Dedifferentiated amniotic fluid mesenchymal stem cell (primary cell): ENCODE measurements around the gene LIG4.
A peak's percentile ranks its signal among the peaks of the same experiment; 100 is the strongest.

Source experiments
- DNase-seq: peaks from one replicate; pipeline ENCODE4 v3.0.0-alpha.2; 2016; ENCODE audit errors: extremely low spot score

The LIG4 gene

DNA sequence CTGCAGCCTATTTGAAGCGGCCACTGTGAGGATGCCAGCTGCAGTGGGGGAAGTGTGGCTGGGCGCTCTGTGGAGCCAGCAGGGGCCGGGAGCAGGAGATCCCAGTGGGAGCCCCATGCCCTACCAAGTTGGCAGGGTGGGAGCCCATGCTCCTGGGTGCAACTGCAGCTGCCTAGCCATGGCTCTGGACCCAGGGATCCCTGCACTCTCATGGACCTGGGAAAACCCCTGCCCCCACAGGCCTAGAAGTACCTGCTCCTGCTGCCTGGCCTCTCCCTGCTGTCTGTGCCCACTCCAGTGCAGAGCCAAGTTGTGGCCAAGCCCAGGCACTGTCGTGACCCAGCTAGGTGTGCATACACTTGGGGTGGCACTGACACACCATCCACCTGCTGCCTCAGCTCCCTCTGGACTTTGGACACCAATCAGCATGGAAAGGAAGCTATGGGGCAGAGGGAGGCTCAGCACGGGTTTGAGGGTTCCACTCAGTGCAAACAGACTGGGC lies 20.9 kb downstream of the LIG4 start:
- no peak for DNase-seq

DNA sequence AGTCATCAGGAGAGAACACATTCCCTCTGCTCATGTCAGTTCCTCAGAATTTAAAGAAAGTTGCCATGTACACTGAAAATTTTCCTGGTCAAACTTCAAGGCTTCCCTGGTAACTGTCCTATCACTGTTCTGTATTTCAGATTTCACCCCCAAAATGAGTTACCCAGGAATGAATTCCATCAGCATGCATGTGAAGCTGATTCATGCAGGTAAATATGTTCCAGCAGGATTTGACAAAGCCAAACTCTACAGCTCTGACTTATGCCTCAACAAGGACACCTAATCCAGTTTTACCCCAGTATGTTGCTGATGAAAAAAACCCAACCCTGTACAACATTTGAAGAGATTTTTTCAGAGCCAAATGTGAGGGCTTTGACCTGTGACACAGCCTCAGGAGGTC lies 21.5 kb downstream of the LIG4 start:
- DNase-seq, result no peak

DNA sequence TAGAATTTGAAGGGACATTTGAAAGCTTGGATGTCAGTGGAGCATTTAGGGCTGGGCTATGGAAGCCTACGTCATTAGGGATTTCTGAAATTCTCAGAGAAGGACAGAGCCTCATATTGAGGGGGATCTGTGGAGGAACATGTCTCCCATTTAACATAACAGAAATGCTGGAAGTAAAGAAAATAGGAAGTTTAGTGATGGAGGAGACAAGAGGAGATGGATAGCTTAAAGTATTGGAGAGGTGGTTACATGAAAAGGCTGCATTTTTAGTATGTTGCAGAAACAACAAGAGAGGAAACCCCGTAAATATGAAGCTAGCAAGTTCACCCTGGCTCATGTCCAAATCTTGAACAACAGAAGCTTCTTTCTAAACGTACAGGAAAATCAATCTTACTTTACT lies 24.4 kb downstream of the LIG4 start:
- DNase-seq, result no peak

DNA sequence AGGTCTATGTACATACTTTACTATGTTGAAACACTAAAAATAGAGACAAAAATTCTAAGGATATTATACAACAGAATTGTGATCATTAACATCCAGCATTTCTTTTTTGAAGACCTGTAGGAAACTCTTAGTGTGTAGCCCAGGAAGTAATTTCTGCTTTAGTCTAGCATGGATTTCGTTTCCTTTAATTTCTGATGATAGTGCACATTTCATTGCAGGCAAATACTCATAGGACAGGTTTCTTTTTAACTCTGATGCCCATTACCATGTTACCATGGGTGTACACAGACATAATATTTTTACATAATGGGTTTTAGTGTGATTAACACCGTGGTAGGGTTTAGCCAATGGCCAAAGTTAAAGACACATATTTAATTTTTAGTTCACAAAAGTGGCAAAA lies 27.1 kb downstream of the LIG4 start:
- DNase-seq, result no peak

DNA sequence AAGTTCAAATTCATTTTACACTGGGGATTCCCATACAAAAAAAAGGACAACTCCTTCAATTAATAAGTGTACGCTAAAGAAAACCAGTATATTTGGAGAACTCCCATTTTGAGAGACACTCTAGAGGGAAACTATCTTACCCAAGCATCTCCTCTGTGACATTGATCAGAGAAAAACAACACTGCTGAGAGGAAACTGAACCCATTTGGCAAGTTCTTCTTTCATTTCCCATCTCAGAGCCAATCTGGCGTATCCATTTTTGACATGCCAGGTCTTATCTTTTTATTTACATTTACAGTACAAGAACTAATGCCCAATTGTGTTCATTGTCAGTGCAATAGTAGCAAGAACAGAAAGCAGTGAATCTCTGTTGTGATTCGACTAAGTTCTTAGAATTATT lies 30.1 kb downstream of the LIG4 start:
- no peak for DNase-seq

DNA sequence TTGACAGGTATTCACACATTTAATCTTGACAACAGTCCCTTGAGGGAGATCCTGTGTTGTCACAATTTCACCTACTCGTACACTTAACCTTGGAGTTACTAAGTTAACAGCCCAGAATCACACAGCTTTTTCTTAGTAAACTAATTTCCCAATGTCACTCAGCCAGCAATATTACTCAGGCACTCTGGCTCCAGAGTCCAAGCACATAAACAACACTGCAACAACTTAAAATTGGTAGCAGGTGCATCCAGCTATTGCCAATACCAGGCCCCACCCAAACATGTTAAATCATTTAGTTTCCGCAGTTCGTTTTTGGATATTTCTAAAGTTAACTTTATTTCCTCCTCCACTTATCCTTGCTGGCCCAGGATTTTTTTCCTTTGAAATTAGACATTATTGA lies 32.7 kb downstream of the LIG4 start:
- DNase-seq, result no peak

DNA sequence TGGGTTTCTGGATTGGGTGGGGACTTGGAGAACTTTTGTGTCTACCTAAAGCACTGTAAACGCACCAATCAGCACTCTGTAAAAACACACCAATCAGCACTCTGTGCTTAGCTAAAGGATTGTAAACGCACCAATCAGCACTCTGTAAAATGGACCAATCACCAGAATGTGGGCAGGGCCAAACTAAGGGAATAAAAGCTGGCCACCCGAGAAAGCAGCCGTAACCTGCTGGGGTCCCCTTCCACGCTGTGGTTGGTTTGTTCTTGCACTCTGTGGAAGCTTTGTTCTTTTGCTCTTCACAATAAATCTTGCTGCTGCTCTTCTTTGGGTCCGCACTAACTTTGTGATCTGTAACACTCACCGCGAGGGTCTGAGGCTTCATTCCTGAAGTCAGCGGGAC lies 37.3 kb downstream of the LIG4 start:
- DNase-seq, result no peak

DNA sequence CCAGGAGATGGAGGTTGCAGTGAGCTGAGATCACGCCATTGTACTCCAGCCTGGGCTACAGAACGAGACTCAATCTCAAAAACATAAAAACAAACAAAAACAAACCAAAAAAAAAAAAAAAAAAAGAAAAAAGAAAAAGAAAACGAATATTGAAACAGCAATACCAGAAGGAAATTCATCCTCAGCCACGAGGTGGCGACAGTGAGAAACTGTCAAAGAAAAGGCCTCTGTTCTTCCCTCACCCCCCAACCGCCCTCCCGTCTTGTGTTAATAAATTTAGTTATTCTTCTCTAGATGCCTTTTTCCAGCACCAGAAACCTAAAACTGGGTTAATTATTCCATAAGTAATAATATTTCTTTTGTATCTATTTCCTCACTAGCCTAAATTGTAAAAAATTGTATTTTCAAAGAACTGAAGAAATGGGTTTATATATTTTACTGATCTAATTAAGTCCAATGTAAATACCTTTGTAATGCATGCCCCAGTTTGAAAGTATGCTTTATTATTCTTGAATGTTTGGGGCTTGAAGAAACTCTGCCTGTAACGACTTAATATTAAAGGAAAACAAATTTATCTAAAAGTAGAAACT lies 38.6 kb downstream of the LIG4 start:
- peak; percentile 39 for DNase-seq

DNA sequence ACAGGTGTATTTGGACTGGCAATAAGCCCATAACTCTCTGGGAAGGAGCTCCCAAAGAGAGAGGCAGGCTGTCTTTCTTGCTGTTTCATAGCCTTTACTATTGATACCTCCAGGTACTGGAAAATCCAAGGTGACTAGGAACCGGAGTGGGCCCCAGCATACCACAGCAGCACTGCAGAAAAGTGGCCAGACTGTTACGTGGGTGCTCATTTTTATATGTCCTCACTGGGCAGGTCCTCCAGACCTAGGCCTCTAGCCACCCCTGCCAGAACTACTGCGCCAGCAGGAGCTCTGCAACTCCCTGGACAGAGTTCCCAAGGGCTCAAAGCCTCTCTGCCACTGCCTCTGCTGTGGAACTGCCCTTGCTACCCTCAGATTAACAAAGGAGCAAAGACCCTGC lies 46.4 kb downstream of the LIG4 start:
- DNase-seq, result no peak

DNA sequence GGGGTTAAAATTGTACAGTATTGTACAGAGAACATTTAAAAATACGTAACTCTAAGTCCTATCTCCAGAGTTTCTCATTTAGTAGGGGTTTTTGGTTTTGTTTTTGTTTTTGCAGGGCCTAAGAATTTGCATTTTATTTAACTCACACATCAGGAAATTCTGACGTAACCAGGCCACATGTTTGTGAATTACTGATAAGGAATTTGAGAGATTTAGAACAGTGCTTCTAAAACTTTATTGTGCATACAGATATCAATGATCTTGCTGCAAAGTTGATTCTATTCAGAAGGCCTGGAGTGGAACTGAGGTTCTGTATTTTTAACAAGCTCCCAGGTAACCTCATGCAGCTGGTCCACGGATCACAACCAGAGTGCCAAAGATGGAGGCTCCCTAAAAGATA lies 49.3 kb downstream of the LIG4 start:
- no peak for DNase-seq

DNA sequence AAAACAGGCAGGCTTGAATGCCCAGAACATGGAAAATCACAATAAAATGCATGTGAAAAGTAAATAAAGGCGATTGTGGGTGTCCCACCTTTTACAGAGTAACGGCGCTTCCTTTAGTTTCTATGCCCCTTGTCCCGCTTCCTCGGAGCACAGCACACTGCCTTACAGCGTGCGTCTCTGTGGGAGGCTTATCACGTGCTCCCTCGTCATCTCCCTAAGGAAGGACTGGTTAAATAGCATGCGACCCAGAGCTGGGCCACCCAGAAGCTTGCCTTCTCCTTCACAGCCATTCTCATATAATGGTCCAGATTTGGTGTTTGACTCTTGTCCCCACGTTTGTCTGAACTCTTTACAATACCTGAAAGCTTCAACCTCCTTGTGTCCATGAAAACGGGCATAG lies 56.6 kb downstream of the LIG4 start:
- DNase-seq, result no peak
